ENCODE measurements around the gene OXSR1. TPM values are rescaled to one million over a fixed set of nuclear protein-coding genes. Genes with fewer than 3 reads are reported as not detected.

OXSR1 gene
- total RNA-seq, 1 donor from 2014 or later = 32.7 TPM

DNA sequence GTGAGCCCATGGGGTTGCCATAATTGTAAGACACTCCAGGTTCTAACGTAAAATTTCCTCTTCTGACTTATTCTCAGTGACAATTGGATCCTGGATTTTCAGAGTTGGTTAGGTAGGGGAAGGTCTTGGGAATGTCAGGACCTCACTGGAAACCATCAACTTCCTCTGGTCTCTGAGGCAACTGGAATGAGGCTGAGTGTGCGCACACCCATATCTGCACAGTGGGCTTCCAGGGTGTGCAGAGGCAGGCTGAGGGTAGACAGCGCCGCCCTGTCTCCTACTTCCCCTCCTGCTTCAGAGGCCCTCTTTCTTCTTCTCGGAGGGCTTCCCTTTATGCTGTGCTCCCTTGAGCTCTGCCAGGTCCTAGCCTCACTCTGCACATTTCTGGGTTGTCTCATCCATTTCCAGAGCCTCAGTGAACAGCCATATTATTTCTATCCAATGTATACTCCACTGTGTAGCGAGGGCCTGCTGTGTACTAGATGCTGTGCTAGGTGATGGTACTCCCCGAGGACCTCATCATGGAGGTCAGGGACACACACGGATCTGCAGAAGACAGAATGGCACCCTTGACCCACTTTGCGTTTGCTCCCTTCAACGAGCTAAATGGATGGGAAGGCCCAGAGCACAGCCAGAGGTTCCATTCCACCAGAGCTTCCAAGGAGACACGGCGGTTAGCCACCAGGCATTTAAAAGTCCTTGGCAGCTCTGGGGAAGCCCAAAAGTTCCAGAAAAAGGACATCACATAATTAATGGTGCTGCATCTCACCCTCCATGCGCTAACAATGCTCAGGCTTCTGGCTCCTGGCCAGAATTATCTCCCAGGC lies 46.7 kb upstream of the OXSR1 start:
- no peak for DNase-seq
- Histone ChIP-seq H3K4me3 (no peak overlapping the region), H3K9me3 (no peaks in the 10 kb centered on the region), H3K36me3 (peaks cover 41% of the 10 kb centered on the region), H3K4me1 (no peaks in the 10 kb centered on the region), H3K27ac (no peak overlapping the region), H3K27me3 (no peaks in the 10 kb centered on the region)
- no peak for ATAC-seq
- intact Hi-C loops (cut with DNase I) = no loop called here
- TF ChIP-seq, protein P1, sequence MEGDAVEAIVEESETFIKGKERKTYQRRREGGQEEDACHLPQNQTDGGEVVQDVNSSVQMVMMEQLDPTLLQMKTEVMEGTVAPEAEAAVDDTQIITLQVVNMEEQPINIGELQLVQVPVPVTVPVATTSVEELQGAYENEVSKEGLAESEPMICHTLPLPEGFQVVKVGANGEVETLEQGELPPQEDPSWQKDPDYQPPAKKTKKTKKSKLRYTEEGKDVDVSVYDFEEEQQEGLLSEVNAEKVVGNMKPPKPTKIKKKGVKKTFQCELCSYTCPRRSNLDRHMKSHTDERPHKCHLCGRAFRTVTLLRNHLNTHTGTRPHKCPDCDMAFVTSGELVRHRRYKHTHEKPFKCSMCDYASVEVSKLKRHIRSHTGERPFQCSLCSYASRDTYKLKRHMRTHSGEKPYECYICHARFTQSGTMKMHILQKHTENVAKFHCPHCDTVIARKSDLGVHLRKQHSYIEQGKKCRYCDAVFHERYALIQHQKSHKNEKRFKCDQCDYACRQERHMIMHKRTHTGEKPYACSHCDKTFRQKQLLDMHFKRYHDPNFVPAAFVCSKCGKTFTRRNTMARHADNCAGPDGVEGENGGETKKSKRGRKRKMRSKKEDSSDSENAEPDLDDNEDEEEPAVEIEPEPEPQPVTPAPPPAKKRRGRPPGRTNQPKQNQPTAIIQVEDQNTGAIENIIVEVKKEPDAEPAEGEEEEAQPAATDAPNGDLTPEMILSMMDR (IDR thresholded peaks at IDR 0.05) = no peak

DNA sequence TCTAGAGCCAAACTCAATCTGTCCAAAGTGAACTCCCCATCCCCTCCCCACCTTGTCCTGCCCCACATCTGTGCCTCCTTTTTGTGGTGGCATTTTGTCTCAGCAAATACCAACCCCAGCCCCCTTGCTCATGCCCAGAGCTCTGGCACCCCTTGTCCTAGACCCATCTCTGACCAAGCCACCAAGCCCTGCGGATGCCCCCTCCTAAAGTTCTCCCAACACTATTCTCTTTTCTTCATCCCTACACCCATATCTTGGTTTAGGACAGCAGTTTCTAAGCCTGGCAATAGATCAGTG lies 46.1 kb upstream of the OXSR1 start:
- H3K27ac ChIP-seq = no peak overlapping the region
- TF ChIP-seq, protein P1 (IDR thresholded peaks at IDR 0.05) = no peak
- no peak for DNase-seq

DNA sequence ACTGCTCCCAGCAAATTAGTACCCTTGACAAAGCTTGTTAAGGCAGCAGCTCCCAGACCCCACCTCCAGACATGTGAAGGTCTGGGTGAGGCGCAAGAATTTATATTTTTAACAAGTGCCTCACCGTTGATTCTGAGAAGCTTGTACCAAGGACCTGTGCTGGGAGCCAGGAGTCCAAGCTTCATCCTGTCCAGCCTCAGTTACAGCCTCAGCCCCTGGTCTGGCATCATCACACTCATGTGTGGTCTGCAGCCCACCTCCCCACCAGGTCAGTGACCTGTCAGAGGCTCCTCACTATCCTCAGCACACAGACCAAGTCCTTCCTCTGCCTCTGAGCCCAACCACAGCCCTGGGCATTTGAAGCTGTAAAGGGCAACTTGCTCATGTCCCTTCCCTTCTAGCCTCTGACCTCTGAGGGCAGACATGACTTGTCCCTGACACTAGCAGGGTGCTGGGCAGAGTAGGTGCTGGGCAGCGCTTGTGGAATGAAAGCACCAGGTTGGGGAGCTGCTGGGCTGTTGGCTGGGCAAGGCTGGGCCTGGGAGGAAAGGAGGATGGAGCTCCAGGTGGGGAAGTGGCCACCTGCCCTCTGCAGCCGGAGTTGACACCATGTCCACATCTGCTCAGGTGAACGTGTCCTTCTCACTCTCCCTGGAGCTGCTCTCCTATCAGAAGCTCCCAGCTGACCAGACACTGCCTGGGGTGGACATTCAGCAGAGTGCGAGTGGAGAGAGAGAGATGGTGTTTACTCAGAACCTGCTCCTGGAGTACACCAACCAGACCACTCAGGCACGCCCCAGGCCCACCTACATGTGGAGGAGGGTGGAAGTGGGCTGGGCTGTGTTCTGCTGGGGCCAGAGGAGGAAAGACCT lies 45.3 kb upstream of the OXSR1 start:
- intact Hi-C loops (cut with DNase I) = no loop called here
- Histone ChIP-seq H3K4me3 (no peak overlapping the region), H3K27ac (no peak overlapping the region), H3K4me1 (no peaks in the 10 kb centered on the region), H3K27me3 (no peaks in the 10 kb centered on the region), H3K9me3 (no peaks in the 10 kb centered on the region), H3K36me3 (peaks cover 55% of the 10 kb centered on the region)
- DNase-seq = no peak
- TF ChIP-seq, protein P1 (IDR thresholded peaks at IDR 0.05) = no peak
- ATAC-seq = no peak

More for the DNA sequence above, 46.1 kb upstream of the OXSR1 start:
- Histone ChIP-seq H3K4me3 (no peak overlapping the region), H3K36me3 (peaks cover 47% of the 10 kb centered on the region), H3K9me3 (no peaks in the 10 kb centered on the region), H3K4me1 (no peaks in the 10 kb centered on the region), H3K27me3 (no peaks in the 10 kb centered on the region)
- ATAC-seq = no peak
- intact Hi-C loops (cut with DNase I) = no loop called here

DNA sequence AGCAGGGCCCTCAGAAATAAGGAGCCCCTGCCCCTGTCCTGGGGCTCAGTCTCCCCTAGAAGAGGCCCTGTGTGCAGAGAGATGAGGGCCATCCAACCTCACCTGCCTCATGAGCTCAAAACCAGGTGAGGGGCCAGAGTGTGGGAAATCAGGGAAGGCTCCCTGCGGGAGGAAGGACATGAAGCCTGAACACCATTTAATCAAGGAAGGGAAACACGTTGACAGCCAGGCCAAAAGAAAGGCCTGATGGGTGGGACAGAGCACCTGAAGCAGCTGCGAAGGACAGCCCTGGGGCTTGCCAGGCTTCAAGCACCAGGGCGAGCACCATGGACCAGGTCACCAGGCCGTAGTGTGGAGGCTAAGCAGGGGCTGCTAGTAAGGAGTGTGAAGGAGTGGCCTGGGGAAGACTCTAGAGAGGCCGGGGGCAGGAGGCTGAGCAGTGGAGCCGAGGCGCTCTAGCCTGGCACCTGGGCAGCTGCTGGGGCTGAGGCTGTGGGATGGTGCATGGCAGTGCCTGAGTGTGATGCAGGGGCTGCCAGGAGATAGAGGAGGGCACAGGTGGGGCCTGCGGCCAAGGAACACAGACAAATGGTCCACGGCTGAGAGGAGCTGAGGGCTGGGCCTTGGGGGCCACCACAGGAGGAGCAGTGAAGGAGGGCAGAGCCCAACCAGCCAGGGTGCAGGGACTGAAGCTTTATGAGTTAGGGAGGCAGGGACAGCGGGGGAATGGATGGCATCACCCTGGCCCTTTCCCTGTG lies 44.5 kb upstream of the OXSR1 start:
- TF ChIP-seq, protein P1 (IDR thresholded peaks at IDR 0.05) = no peak
- Histone ChIP-seq H3K9me3 (no peaks in the 10 kb centered on the region), H3K27ac (no peak overlapping the region), H3K36me3 (peaks cover 63% of the 10 kb centered on the region), H3K27me3 (no peaks in the 10 kb centered on the region), H3K4me3 (no peak overlapping the region), H3K4me1 (no peaks in the 10 kb centered on the region)
- no peak for DNase-seq
- no peak for ATAC-seq
- intact Hi-C loops (cut with DNase I) = no loop called here

DNA sequence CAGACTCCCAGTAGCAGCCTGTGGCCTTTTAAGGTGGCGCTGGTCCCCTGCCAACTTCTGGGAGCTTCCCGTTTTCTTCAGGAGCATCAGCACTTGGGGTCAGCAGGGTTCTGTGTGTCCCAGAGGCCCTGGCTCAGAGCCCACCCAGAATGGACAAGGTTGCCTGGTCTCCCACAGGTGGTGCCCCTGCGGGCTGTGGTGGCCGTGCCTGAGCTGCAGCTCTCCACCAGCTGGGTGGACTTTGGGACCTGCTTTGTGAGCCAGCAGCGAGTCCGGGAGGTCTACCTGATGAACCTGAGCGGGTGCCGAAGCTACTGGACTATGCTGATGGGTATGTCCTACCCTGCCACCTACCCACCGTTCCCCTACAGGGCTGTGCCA lies 43.9 kb upstream of the OXSR1 start:
- Histone ChIP-seq H3K27me3 (no peaks in the 10 kb centered on the region), H3K4me3 (no peak overlapping the region), H3K36me3 (peaks cover 69% of the 10 kb centered on the region), H3K27ac (no peak overlapping the region), H3K4me1 (no peaks in the 10 kb centered on the region), H3K9me3 (no peaks in the 10 kb centered on the region)
- DNase-seq (no peak), ATAC-seq (no peak)
- TF ChIP-seq, protein P1 (IDR thresholded peaks at IDR 0.05) = no peak
- intact Hi-C loops (cut with DNase I) = no loop called here
